SH-SY5Y (cell line): ENCODE measurements around the gene GPATCH2L.

Source experiments
- GATA2 ChIP-seq: IDR thresholded peaks from 2 replicates; pipeline ENCODE4 v1.6.1; 2011; ENCODE audit warnings: mild to moderate bottlenecking, low read depth, low read length
- GATA3 ChIP-seq: IDR thresholded peaks from 2 replicates; pipeline ENCODE4 v1.6.1; 2011; ENCODE audit warnings: low read depth, mild to moderate bottlenecking, low read length, moderate library complexity

Gene GPATCH2L

DNA sequence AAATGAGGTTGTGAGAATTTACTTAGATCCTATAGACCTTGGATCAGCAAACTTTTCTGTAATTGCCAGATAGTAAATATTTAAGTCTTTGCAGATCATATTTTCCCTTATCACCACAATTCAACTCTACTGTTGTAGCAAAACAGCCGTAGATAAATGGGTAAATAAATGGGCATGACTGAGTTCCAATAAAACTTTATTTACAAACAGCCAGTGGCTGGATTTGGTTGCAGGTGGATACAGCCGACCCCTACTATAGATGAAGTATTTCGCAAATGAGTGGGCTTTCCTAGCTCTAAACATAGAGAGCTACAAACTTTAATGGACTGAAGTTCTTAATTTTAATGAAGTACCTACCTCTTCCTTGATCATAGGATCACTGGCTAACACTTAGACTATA lies 100.7 kb downstream of the GPATCH2L start:
- TF ChIP-seq GATA3 (no peak), GATA2 (no peak)

DNA sequence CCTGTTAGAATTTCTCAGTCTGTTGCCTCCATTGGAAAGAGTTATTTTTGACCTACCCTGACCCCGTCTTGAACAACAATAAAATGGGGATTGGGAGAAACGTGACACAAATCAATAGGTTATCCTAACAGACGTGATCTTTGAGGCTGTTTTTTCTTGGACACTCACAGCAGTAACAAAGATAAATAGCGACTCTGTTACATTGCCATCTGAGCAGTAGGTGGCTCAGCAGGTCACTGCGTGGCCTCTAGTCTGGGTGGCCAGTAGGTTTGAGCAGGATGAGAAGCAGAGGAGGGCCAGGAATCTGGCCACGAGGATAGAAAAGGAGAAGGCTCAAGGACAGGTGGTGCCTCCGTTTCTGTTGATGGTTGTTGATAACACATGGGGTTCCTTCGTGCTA lies 101.4 kb downstream of the GPATCH2L start:
- TF ChIP-seq GATA3 = no peak

- TF ChIP-seq GATA3 (no peak), GATA2 (no peak)
Observed at GRCh38 chr14:76256545-76256944, 104.8 kb downstream of the GPATCH2L start.

- TF ChIP-seq GATA3 (no peak), GATA2 (no peak)
Observed at GRCh38 chr14:76257111-76257803, 105.5 kb downstream of the GPATCH2L start.

GRCh38 chr14:76257842-76258397 lies 106.2 kb downstream of the GPATCH2L start:
- TF ChIP-seq GATA2 (no peak), GATA3 (no peak)

GRCh38 chr14:76259029-76259735 lies 107.5 kb downstream of the GPATCH2L start:
- TF ChIP-seq GATA3 = no peak
- TF ChIP-seq GATA2 = no peak

DNA sequence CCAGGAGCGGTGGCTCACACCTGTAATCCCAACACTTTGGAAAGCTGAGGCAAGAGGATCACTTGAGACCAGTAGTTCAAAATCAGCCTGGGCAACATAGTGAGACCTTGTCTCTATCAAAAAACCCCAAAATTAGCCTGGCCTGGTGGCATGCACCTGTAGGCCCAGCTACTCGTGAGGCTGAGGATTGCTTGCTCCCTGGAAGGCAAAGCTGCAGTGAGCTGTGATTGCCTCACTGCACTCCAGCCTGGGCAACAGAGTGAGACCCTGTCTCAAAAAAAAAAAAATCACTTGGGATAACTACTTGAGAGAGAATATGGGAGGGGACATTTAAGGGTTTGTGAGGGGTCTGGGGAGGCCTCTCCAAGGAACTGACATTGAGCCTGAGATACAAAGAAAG lies 109.0 kb downstream of the GPATCH2L start:
- TF ChIP-seq GATA3 (no peak), GATA2 (no peak)

DNA sequence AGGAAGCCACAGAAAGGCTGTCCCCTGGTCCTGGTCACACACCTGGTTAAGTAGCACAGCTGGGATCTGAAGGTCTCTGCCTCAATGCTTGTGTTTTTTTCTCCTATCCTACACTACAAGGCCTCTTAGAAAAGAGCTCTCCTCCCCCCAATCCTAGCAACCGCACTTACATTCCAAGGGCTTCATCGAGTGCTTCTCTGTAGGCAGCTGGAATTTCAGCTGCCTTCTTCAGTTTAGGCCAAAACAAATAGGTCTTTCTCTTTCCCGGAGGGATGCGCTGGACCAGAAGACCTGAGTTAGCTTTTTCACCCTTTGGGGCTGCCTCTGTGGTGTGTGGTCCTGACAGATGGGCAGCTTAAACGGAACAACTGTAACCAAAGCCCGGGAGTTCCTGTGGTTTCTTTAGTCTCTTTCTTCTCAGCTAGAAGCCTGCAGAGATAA lies 109.7 kb downstream of the GPATCH2L start:
- TF ChIP-seq GATA3 (no peak), GATA2 (no peak)

DNA sequence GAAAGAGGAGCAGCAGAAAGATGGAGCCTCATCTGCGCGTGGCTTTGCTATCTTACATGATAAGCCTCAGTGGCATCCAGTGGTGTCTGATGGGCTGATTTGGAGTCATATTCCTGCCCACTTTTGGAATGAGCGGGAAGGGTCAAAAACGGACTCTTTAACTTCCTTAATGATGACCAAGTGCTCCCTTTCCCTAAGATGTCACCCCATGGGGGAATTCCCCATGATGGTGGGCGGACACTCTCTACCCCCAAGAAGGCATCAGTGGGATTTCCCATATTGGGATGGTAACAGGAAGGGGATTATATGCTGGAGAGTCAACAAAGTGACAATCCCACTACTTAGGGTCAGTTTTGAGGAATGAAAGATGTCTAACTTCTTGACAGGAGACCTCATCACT lies 110.9 kb downstream of the GPATCH2L start:
- TF ChIP-seq GATA3 (no peak), GATA2 (no peak)
